ENCODE data around the gene GPR158.

- TF ChIP-seq CTCF (IDR thresholded peaks at IDR 0.05; ENCODE audit: poor library complexity) (no peak), EZH2phosphoT487 (IDR thresholded peaks at IDR 0.05; ENCODE audit: low read depth, severe bottlenecking, unreplicated experiment) (no peak), EZH2 (IDR thresholded peaks at IDR 0.05; ENCODE audit: borderline replicate concordance) (no peak)
Measured at GRCh38 chr10:25509151-25509550, 334.4 kb downstream of the GPR158 start.

Data from hepatocyte (in vitro differentiated cells).